Peyer's patch (tissue), 4 donors: ENCODE measurements around the gene LRP1-AS.

ENCODE experiments used
- POLR2A ChIP-seq, 2 donors: fragments of 450-650 bp; IDR thresholded peaks; one replicate each; pipeline ENCODE4 v1.5.1; 2017; ENCODE audit warnings: antibody characterized with exemption in 2 of 2, mild to moderate bottlenecking in 2 of 2, moderate library complexity in 2 of 2
- TF ChIP-seq, protein P1 (sequence below), 6 experiments: fragments of 450-650 bp in 4 of 6; fragments of 200-600 bp in 2 of 6; sonication (generic) in 1 of 6; IDR thresholded peaks; one replicate each; pipeline ENCODE4 v1.5.1; 2017 to 2019; ENCODE audit warnings: antibody characterized with exemption in 6 of 6, mild to moderate bottlenecking in 3 of 6, moderate library complexity in 1 of 6

DNA sequence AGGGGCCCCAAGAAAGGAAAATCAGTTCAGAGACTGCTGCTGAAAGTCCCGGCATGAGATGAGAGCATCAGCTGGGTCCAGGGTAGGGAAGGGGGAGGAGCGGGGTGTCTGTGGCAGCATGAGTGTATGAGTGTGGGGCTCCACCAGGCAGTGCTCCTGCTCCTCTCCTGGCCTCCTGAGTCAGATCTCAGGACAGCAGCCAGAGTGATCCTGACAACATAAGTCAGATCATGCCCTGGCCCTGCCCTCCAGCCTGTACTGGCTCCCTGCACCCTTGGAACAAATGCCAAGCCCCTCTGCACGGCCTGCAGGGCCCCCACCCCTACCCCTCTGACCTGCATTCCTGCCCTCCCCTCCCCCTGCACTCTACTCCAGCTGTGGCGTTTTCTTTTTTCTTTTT lies 24.2 kb upstream of the LRP1-AS start:
- no peak for TF ChIP-seq POLR2A (IDR thresholded peaks at IDR 0.05)
- TF ChIP-seq, protein P1, sequence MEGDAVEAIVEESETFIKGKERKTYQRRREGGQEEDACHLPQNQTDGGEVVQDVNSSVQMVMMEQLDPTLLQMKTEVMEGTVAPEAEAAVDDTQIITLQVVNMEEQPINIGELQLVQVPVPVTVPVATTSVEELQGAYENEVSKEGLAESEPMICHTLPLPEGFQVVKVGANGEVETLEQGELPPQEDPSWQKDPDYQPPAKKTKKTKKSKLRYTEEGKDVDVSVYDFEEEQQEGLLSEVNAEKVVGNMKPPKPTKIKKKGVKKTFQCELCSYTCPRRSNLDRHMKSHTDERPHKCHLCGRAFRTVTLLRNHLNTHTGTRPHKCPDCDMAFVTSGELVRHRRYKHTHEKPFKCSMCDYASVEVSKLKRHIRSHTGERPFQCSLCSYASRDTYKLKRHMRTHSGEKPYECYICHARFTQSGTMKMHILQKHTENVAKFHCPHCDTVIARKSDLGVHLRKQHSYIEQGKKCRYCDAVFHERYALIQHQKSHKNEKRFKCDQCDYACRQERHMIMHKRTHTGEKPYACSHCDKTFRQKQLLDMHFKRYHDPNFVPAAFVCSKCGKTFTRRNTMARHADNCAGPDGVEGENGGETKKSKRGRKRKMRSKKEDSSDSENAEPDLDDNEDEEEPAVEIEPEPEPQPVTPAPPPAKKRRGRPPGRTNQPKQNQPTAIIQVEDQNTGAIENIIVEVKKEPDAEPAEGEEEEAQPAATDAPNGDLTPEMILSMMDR (IDR thresholded peaks at IDR 0.05), result no peak
